Lung (tissue), 12 donors: ENCODE data around the gene DUS4L. TPM values are rescaled to one million over a fixed set of nuclear protein-coding genes. Genes with fewer than 3 reads are reported as not detected.
A peak's percentile ranks its signal among the peaks of the same experiment; 100 is the strongest.

Experiments used
- ATAC-seq: fragments of 200-7000 bp; cut with Tn5 transposase; one replicate; pipeline ENCODE4 v1.9.1; 2020; ENCODE audit warnings: moderate number of reproducible peaks; ENCODE audit not compliant: insufficient read depth, low FRiP score
- DNase-seq, 3 donors: peaks; one replicate each; pipeline ENCODE4 v3.0.0-alpha.2; 2013 to 2017
- H3K27ac ChIP-seq, 2 donors: one replicate each; pipeline ENCODE4 v1.5.1; 2013; ENCODE audit warnings: mild to moderate bottlenecking in 2 of 2, moderate library complexity in 2 of 2, control low read depth in 1 of 2, inconsistent platforms in 1 of 2, low read depth in 1 of 2, low read length in 1 of 2
- H3K27me3 ChIP-seq, 3 donors: one replicate each; pipeline ENCODE4 v1.5.1; 2013; ENCODE audit warnings: low read length in 2 of 3; ENCODE audit not compliant: control insufficient read depth in 3 of 3, insufficient read depth in 3 of 3
- H3K36me3 ChIP-seq, 4 donors: one replicate each; pipeline ENCODE4 v1.5.1; 2013; ENCODE audit warnings: low read length in 4 of 4, mild to moderate bottlenecking in 1 of 4, moderate library complexity in 1 of 4; ENCODE audit not compliant: control insufficient read depth in 4 of 4, insufficient read depth in 4 of 4
- H3K4me1 ChIP-seq, 5 donors: one replicate each; pipeline ENCODE4 v1.5.1; 2013; ENCODE audit warnings: low read length in 5 of 5, mild to moderate bottlenecking in 2 of 5, moderate library complexity in 1 of 5; ENCODE audit not compliant: control insufficient read depth in 5 of 5, insufficient read depth in 5 of 5
- H3K4me3 ChIP-seq: one replicate; pipeline ENCODE4 v1.5.1; 2013; ENCODE audit warnings: mild to moderate bottlenecking, control low read depth, moderate library complexity
- H3K9ac ChIP-seq, 2 donors: one replicate each; pipeline ENCODE4 v1.5.1; 2013; ENCODE audit warnings: low read length in 2 of 2, control low read depth in 1 of 2; ENCODE audit not compliant: insufficient read depth in 1 of 2
- H3K9me3 ChIP-seq, 4 donors: one replicate each; pipeline ENCODE4 v1.5.1; 2013; ENCODE audit warnings: low read length in 3 of 4, mild to moderate bottlenecking in 1 of 4, moderate library complexity in 1 of 4; ENCODE audit not compliant: control insufficient read depth in 4 of 4, insufficient read depth in 3 of 4
- CTCF ChIP-seq: IDR thresholded peaks from 2 replicates; pipeline ENCODE4 v1.5.1; 2012; ENCODE audit warnings: mild to moderate bottlenecking; ENCODE audit errors: control extremely low read depth, extremely low read depth
- whole genome bisulfite sequencing, 2 donors: extraction: QIAGEN DNeasy Blood & Tissue Kit; methylation state at CpG; one replicate each; pipeline ENCODE4 v1.1.7; 2013; 5-methylcytosine and 5-hydroxymethylcytosine counted together
- polyA plus RNA-seq, 2 donors: library from polyadenylated mRNA; stranded (reverse); fragments of 200-250 nt; gene quantifications; one replicate each; pipeline ENCODE4 v1.2.1, GENCODE V29; 2013
- total RNA-seq, 2 donors: library from RNA; depleted of rRNA in 1 of 2; stranded (reverse); fragments of >200 nt in 1 of 2; gene quantifications; one replicate each; pipeline ENCODE4 v1.2.1, GENCODE V29; 2014 to 2021
- donor health status: control.
- donor health status: control.
- donor health status: Bipolar disorder and iron deficiency.
- donor health status: healthy.
- donor health status: DM: yes; HTN: yes; CAD: no.

The DUS4L gene
- total and polyA plus RNA-seq, 4 donors: 3.5 to 14.8 (median 5.0) TPM

DNA sequence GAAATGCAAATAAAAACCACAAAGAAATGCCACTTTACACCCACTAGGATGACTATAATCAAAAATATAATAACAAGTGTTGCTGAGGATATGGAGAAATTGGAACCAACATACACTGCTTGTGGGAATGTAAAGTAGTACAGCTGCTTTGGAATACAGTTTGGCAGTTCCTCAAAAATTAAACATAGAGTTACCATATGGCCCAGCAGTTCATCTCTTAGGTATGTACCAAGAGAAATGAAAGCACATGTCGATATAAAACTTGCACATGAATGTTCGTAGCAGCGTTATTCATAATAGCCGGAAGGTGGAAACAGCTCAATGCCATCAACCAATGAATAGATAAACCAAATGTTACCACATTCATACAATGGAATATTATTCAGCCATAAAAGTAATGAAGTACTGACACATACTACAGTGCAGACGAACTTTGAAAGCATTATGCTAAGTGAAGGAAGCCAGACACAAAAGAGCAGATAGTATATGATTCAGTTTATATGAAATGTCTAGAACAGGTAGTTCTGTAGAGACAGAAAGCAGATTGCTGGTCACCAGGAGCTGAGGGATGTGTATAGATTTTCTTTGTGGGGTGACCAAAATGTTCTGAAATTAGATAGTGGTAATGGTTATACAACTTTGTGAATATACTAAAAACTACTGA, 28.7 kb downstream of the DUS4L start:
- no peak overlapping the region for H3K9ac ChIP-seq
- WGBS, 2 donors: 96% methylated on average over 5 of the region's 5 CpGs
- DNase-seq (no peak), ATAC-seq (no peak)
- no peaks in the 10 kb centered on the region for H3K27me3 ChIP-seq
- peaks cover 0 to 24% (median 0%) of the 10 kb centered on the region in 5 donors for H3K4me1 ChIP-seq
- TF ChIP-seq CTCF: no peak
- peak overlapping the region in 1 of 2 donors; percentile 9 for H3K27ac ChIP-seq
- peaks cover 4 to 10% (median 9%) of the 10 kb centered on the region in 4 donors for H3K36me3 ChIP-seq
- no peak overlapping the region for H3K4me3 ChIP-seq
- no peaks in the 10 kb centered on the region for H3K9me3 ChIP-seq

DNA sequence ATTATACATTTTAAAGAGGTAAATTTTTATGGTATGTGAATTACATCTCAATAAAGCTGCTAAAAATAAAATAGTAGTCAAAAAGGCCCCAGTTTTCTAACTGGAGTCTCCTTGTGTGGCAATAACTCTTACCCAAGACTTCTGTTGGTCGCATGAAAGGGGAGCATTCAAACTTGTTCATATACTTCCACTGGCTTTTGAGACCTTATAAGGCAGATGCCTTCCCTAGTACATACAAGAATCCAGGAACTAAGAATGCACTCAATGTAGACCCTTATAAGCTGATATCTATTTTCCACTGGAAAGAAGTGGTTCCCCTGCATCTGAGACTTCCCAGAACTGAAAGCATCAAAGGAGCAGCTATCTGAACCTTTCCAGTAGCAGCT, 29.2 kb downstream of the DUS4L start:
- Histone ChIP-seq H3K9me3 (no peaks in the 10 kb centered on the region), H3K27me3 (no peaks in the 10 kb centered on the region), H3K4me3 (no peak overlapping the region), H3K9ac (no peak overlapping the region), H3K27ac (no peak overlapping the region), H3K36me3 (peaks cover 4 to 13% (median 10%) of the 10 kb centered on the region in 4 donors), H3K4me1 (peaks cover 0 to 24% (median 0%) of the 10 kb centered on the region in 5 donors)
- DNase-seq (no peak), ATAC-seq (no peak)
- WGBS, 2 donors: 44 to 86% methylated on average over 1 of the region's 1 CpG
- TF ChIP-seq CTCF: no peak

GRCh38 chr7:107594961-107595737, 31.4 kb downstream of the DUS4L start:
- WGBS, 2 donors: 62 to 75% methylated on average over 4 of the region's 4 CpGs
- Histone ChIP-seq H3K36me3 (peaks cover 3 to 13% (median 7%) of the 10 kb centered on the region in 4 donors), H3K9me3 (no peaks in the 10 kb centered on the region), H3K4me3 (no peak overlapping the region), H3K27ac (peak overlapping the region; percentile 5 to 80), H3K4me1 (peaks cover 0 to 21% (median 0%) of the 10 kb centered on the region in 5 donors), H3K9ac (no peak overlapping the region), H3K27me3 (no peaks in the 10 kb centered on the region)
- DNase-seq: peak in 1 of 3 donors; percentile 15
- peak; percentile 58 for ATAC-seq
- TF ChIP-seq CTCF: no peak
